CD14-positive monocyte (primary cell): ENCODE measurements around the gene ITIH3. TPM values are rescaled to one million over a fixed set of nuclear protein-coding genes. Genes with fewer than 3 reads are reported as not detected.

Experiments
- DNase-seq, 3 donors: peaks; one replicate each; pipeline ENCODE4 v3.0.0-alpha.2; 2011 to 2022
- H2AFZ ChIP-seq: 2 replicates; pipeline ENCODE4 v1.6.0; 2012; ENCODE audit warnings: mild to moderate bottlenecking, low read depth, low read length, inconsistent platforms; ENCODE audit not compliant: insufficient read depth, poor library complexity, severe bottlenecking
- H3K27ac ChIP-seq, 2 donors: 1 replicate in 1 of 2; 2 replicates in 1 of 2; pipeline ENCODE4 v1.5.1; 2012 to 2013; ENCODE audit warnings: low read length in 2 of 2, control low read depth in 1 of 2, inconsistent platforms in 1 of 2, low read depth in 1 of 2, mild to moderate bottlenecking in 1 of 2
- H3K27me3 ChIP-seq, 2 donors: one replicate each; pipeline versions ENCODE4 v1.6.0 to v1.6.1; 2011 to 2013; ENCODE audit warnings: low read length in 2 of 2; ENCODE audit not compliant: control insufficient read depth in 2 of 2, insufficient read depth in 2 of 2
- H3K36me3 ChIP-seq, 2 donors: replicated peaks in 1 of 2; 1 replicate in 1 of 2; 2 replicates in 1 of 2; pipeline versions ENCODE4 v1.5.1 to v1.6.1; 2012 to 2013; ENCODE audit warnings: low read length in 2 of 2, control low read depth in 1 of 2, inconsistent platforms in 1 of 2, mild to moderate bottlenecking in 1 of 2; ENCODE audit not compliant: insufficient read depth in 2 of 2, control insufficient read depth in 1 of 2
- H3K4me1 ChIP-seq, 2 donors: 1 replicate in 1 of 2; 2 replicates in 1 of 2; pipeline versions ENCODE4 v1.5.1 to v1.6.1; 2012 to 2013; ENCODE audit warnings: low read length in 2 of 2, control low read depth in 1 of 2, inconsistent platforms in 1 of 2, mild to moderate bottlenecking in 1 of 2, moderate library complexity in 1 of 2; ENCODE audit not compliant: insufficient read depth in 2 of 2, control insufficient read depth in 1 of 2
- H3K4me2 ChIP-seq: replicated peaks from 2 replicates; pipeline ENCODE3; 2012; ENCODE audit warnings: low read length, moderate library complexity, mild to moderate bottlenecking; ENCODE audit not compliant: poor library complexity, severe bottlenecking; ENCODE audit errors: extremely low read depth
- H3K4me3 ChIP-seq, 3 experiments: fragments of 200-600 bp in 1 of 3; sonication (generic) in 1 of 3; replicated peaks in 1 of 3; 1 replicate in 2 of 3; 2 replicates in 1 of 3; pipeline ENCODE4 v1.5.1; 2011 to 2013; ENCODE audit warnings: low read length in 3 of 3, mild to moderate bottlenecking in 3 of 3, control low read depth in 2 of 3, low read depth in 2 of 3, inconsistent platforms in 1 of 3, moderate library complexity in 1 of 3
- H3K79me2 ChIP-seq: 2 replicates; pipeline ENCODE4 v1.6.0; 2012; ENCODE audit warnings: mild to moderate bottlenecking, control low read depth, inconsistent platforms, low read length, moderate library complexity; ENCODE audit not compliant: insufficient read depth
- H3K9ac ChIP-seq: 2 replicates; pipeline ENCODE4 v1.6.0; 2017; ENCODE audit warnings: low read length, mild to moderate bottlenecking; ENCODE audit not compliant: insufficient read depth, poor library complexity, severe bottlenecking
- H3K9me3 ChIP-seq, 2 donors: replicated peaks in 1 of 2; 1 replicate in 1 of 2; 2 replicates in 1 of 2; pipeline versions ENCODE4 v1.5.1 to v1.6.1; 2012 to 2013; ENCODE audit warnings: low read length in 2 of 2, control low read depth in 1 of 2; ENCODE audit not compliant: control insufficient read depth in 1 of 2, insufficient read depth in 1 of 2
- H4K20me1 ChIP-seq: 2 replicates; pipeline ENCODE4 v1.6.0; 2012; ENCODE audit warnings: mild to moderate bottlenecking, low read length, control low read depth, moderate library complexity; ENCODE audit not compliant: insufficient read depth
- H3K27ac Mint-ChIP-seq, 7 donors: one replicate each; pipeline ENCODE4 v1.8.0; 2020; ENCODE audit warnings: mild to moderate bottlenecking in 7 of 7, mixed read lengths in 7 of 7, moderate library complexity in 6 of 7, inconsistent platforms in 2 of 7
- H3K27me3 Mint-ChIP-seq, 3 donors: one replicate each; pipeline ENCODE4 v1.8.0; 2021 to 2022; ENCODE audit warnings: low read depth in 3 of 3, mild to moderate bottlenecking in 3 of 3, mixed read lengths in 3 of 3, moderate library complexity in 3 of 3, inconsistent platforms in 1 of 3
- H3K36me3 Mint-ChIP-seq, 2 donors: one replicate each; pipeline ENCODE4 v1.8.0; 2020; ENCODE audit warnings: mixed read lengths in 2 of 2, inconsistent platforms in 1 of 2, mild to moderate bottlenecking in 1 of 2
- H3K4me1 Mint-ChIP-seq: one replicate; pipeline ENCODE4 v1.8.0; 2020; ENCODE audit warnings: mild to moderate bottlenecking, mixed read lengths
- H3K4me3 Mint-ChIP-seq, 2 donors: one replicate each; pipeline ENCODE4 v1.8.0; 2020; ENCODE audit warnings: mild to moderate bottlenecking in 2 of 2, mixed read lengths in 2 of 2, moderate library complexity in 1 of 2
- H3K9me3 Mint-ChIP-seq, 7 donors: one replicate each; pipeline ENCODE4 v1.8.0; 2020 to 2022; ENCODE audit warnings: mixed read lengths in 7 of 7, mild to moderate bottlenecking in 6 of 7, moderate library complexity in 6 of 7, inconsistent platforms in 2 of 7
- CTCF ChIP-seq: fragments of 200-600 bp; IDR thresholded peaks from one replicate; pipeline ENCODE4 v1.8.0; 2022; ENCODE audit warnings: antibody characterized with exemption, mild to moderate bottlenecking
- WGBS: methylation state at CpG from one replicate; pipeline ENCODE4 v1.1.5; 2013; ENCODE audit warnings: missing lambda C conversion rate; ENCODE audit not compliant: insufficient coverage; 5-methylcytosine and 5-hydroxymethylcytosine counted together
- intact Hi-C, 2 donors: fragments of 100-400 bp; cut with micrococcal nuclease; formaldehyde crosslinking; loops; one replicate each; pipeline versions ENCODE4 v1.15.0 to v1.15.1; 2023
- polyA plus RNA-seq, 3 donors: library from polyadenylated mRNA; depleted of rRNA in 1 of 3; unstranded in 2 of 3; stranded (reverse) in 1 of 3; fragments of 300-500 nt in 2 of 3; fragments of >200 nt in 1 of 3; fragmentation: Illumina TruSeq in 2 of 3; gene quantifications; 1 replicate in 2 of 3; 2 replicates in 1 of 3; pipeline ENCODE4 v1.2.3, GENCODE V29; 2012 to 2021
- small RNA-seq: library from RNA; depleted of rRNA; stranded (forward); fragments of <200 nt; gene quantifications from one replicate; pipeline ENCODE3, GENCODE V24; 2012; ENCODE audit warnings: low read depth; ENCODE audit not compliant: insufficient read length

ITIH3 gene
- polyA plus RNA-seq, 3 donors = 0.07 TPM; not detected in 2

DNA sequence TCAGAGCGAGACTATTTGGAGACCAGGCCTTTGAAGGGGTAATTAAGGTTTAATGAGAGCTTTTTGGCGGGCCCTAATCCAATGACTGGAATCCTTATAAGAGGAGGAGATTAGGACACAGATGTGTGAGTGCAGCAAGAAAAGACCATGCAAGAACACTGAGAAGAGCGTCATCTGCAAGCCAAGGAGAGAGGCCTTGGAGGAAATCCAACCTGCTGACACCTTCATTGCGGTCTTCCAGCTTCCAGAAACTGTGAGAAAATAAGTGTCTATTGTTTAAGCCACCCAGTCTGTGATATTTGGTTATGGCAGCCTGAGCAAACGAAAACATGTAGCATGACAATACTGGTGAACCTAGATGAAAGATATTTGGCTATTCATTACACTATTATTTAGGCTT, 63.3 kb downstream of the ITIH3 start:
- Mint-ChIP-seq H3K27me3 (no peaks in the 10 kb centered on the region), H3K27ac (no peak overlapping the region), H3K36me3 (peaks cover 43 to 51% of the 10 kb centered on the region in 2 donors), H3K4me3 (no peak overlapping the region), H3K9me3 (no peaks in the 10 kb centered on the region), H3K4me1 (no peaks in the 10 kb centered on the region)
- Histone ChIP-seq H3K4me2 (no peak overlapping the region), H3K79me2 (no peaks in the 10 kb centered on the region), H3K9ac (no peak overlapping the region), H3K36me3 (peaks cover 27 to 47% of the 10 kb centered on the region in 2 donors), H3K4me1 (no peaks in the 10 kb centered on the region), H3K9me3 (no peaks in the 10 kb centered on the region), H3K27me3 (no peaks in the 10 kb centered on the region), H2AFZ (no peak overlapping the region), H3K27ac (no peak overlapping the region), H3K4me3 (no peak overlapping the region), H4K20me1 (peaks cover 55% of the 10 kb centered on the region)
- intact Hi-C loops = loop anchor here in 1 of 2 donors (5.0 kb wide), 1 partner anchor 74 kb away; no protein-coding TSS in a partner anchor
- WGBS = 100% methylated on average over 1 of the region's 5 CpGs
- DNase-seq = no peak
- no peak for TF ChIP-seq CTCF

Small RNA genes lying within 50 kb of the gene (small RNA-seq; reads per million reads assigned to genes)
- gene MIR8064 (not detected), gene MUSTN1 (not detected)

Other genes starting within 250 kb of the ITIH3 start
- gene PBRM1, start 108.9 kb upstream of the ITIH3 start, polyA plus RNA-seq = 10 to 100 TPM; 26.1 to 72.9 (median 38.0) TPM
- 10 to 100 TPM; 13.4 to 18.7 (median 16.7) TPM for gene GNL3, start 108.8 kb upstream of the ITIH3 start, polyA plus RNA-seq
- gene GLT8D1, start 89.0 kb upstream of the ITIH3 start, polyA plus RNA-seq = 10 to 100 TPM; 27.3 to 34.8 (median 34.8) TPM
- 100 to 1,000 TPM in 2 of 3 donors, 10 to 100 TPM in 1; 99.0 to 242 (median 228) TPM for gene SPCS1, start 88.7 kb upstream of the ITIH3 start, polyA plus RNA-seq
- gene NEK4, start 23.9 kb upstream of the ITIH3 start, polyA plus RNA-seq = 10 to 100 TPM; 13.7 to 17.5 (median 17.4) TPM
- 1 to 10 TPM in 2 of 3 donors, under 1 TPM in 1; 0.75 to 4.4 (median 1.3) TPM for gene ITIH1, start 17.2 kb upstream of the ITIH3 start, polyA plus RNA-seq
- 10 to 100 TPM in 1 of 3 donors, under 1 TPM in 1, not detected in 1; 0.59 to 47.7 TPM for gene ITIH4, start 35.9 kb downstream of the ITIH3 start, polyA plus RNA-seq
- 10 to 100 TPM in 1 of 3 donors, under 1 TPM in 1, not detected in 1; 0.29 to 13.7 TPM for gene MUSTN1, start 40.2 kb downstream of the ITIH3 start, polyA plus RNA-seq
- gene STIMATE, start 102.8 kb downstream of the ITIH3 start, polyA plus RNA-seq = 10 to 100 TPM in 2 of 3 donors, 1 to 10 TPM in 1; 8.9 to 49.9 (median 11.7) TPM